ENCODE results near the gene PIK3AP1. TPM values are rescaled to one million over a fixed set of nuclear protein-coding genes. Genes with fewer than 3 reads are reported as not detected.

PIK3AP1 gene
- total and polyA plus RNA-seq, 2 of the 4 experiments (the other 2 are of a cell fraction), result under 0.01 to 0.14 TPM

GRCh38 chr10:96625173-96625572, 95.1 kb downstream of the PIK3AP1 start:
- Histone ChIP-seq H3K4me3 (ENCODE audit: insufficient read depth, low read depth, low read length) (no peak overlapping the region), H3K18ac (ENCODE audit: low read depth, low read length) (no peak overlapping the region), H2BK15ac (ENCODE audit: low read depth, low read length) (no peak overlapping the region), H3K56ac (ENCODE audit: extremely low read depth, insufficient read depth, low read length) (no peak overlapping the region), H2BK5ac (ENCODE audit: low read depth, low read length, poor library complexity, severe bottlenecking) (no peak overlapping the region), H3K27ac (ENCODE audit: insufficient read depth, low read length) (no peak overlapping the region), H4K5ac (ENCODE audit: low read depth, low read length) (no peak overlapping the region), H2AK5ac (ENCODE audit: low read depth, low read length) (no peak overlapping the region), H2AK9ac (replicated peaks; ENCODE audit: low read depth, low read length, poor library complexity) (no peak overlapping the region), H4K20me1 (ENCODE audit: insufficient read depth, low read length) (no peaks in the 10 kb centered on the region), H3K14ac (replicated peaks; ENCODE audit: low read depth, low read length) (no peak overlapping the region), H3K4me2 (ENCODE audit: low read depth, low read length) (no peak overlapping the region), H4K8ac (ENCODE audit: low read depth in 2 of 2, low read length in 2 of 2) (no peak overlapping the region), H2BK20ac (ENCODE audit: low read depth, low read length) (no peak overlapping the region), H2BK120ac (ENCODE audit: low read depth, low read length) (no peak overlapping the region), H4K91ac (ENCODE audit: insufficient read depth, low read depth, low read length) (no peak overlapping the region), H3K4ac (ENCODE audit: low read depth, low read length) (no peak overlapping the region), H3K9ac (ENCODE audit: low read depth, low read length) (no peak overlapping the region), H3K79me1 (ENCODE audit: low read depth in 1 of 2, low read length in 2 of 2) (no peaks in the 10 kb centered on the region), H3K36me3 (ENCODE audit: control insufficient read depth, insufficient read depth, low read length) (no peaks in the 10 kb centered on the region), H3K23ac (ENCODE audit: low read depth, low read length) (no peak overlapping the region), H3K9me1 (ENCODE audit: insufficient read depth, low read length) (no peaks in the 10 kb centered on the region), H3K27me3 (ENCODE audit: control insufficient read depth, insufficient read depth, low read length) (peaks cover 14% of the 10 kb centered on the region), H3K4me1 (ENCODE audit: control insufficient read depth, insufficient read depth, low read length) (no peaks in the 10 kb centered on the region), H2AFZ (replicated peaks; ENCODE audit: low read length, poor library complexity) (no peak overlapping the region), H3K9me3 (ENCODE audit: control insufficient read depth, insufficient read depth, low read length) (no peaks in the 10 kb centered on the region)
- intact Hi-C loops (cut with micrococcal nuclease), result no loop called here
- TF ChIP-seq USF2 (IDR thresholded peaks at IDR 0.05; ENCODE audit: low read depth, low read length) (no peak), MXI1 (IDR thresholded peaks at IDR 0.05; ENCODE audit: borderline replicate concordance, low read depth, low read length) (no peak), FOS (IDR thresholded peaks at IDR 0.05; ENCODE audit: low read depth, low read length) (no peak), CHD1 (IDR thresholded peaks at IDR 0.05; ENCODE audit: low read depth, low read length) (no peak), POLR2A (IDR thresholded peaks at IDR 0.05; ENCODE audit: low read depth, low read length) (no peak)
- DNase-seq (no peak), ATAC-seq (ENCODE audit: low read depth) (no peak)
- in situ Hi-C loops (cut with MboI; ENCODE audit: low sequenced_read_pairs), result no loop called here
- POLR2A ChIA-PET (ENCODE audit: unreplicated experiment), result no interaction called here
- WGBS, 2 experiments (ENCODE audit: extremely low coverage in 2 of 2, insufficient read length in 1 of 2), result no CpG with 5 or more reads among the region's 1 CpG
- CTCF ChIA-PET, result interaction anchor here (0.7 kb wide), 1 partner anchor 40 kb away, joined by 3 read pairs; no protein-coding TSS in a partner anchor
- dilution Hi-C loops (cut with HindIII; ENCODE audit: low sequenced_read_pairs, unreplicated experiment), result no loop called here
- no TSS peak for BruUV-seq (replicated peaks)
